OCI-LY3 (cell line): Measurements from ENCODE around the gene MADCAM1.

ENCODE experiments used
- EZH2phosphoT487 ChIP-seq: fragments of 200-600 bp; shearing (Covaris generic); IDR thresholded peaks from 2 replicates; pipeline ENCODE4 v1.6.1; 2018; ENCODE audit warnings: antibody characterized with exemption, mixed run types, low read depth
- TF ChIP-seq, protein P1 (sequence below): fragments of 200-600, 300-600 bp; sonication (generic); IDR thresholded peaks from 2 replicates; pipeline ENCODE4 v1.5.1; 2014; ENCODE audit warnings: antibody characterized with exemption, low read length, low read depth

DNA sequence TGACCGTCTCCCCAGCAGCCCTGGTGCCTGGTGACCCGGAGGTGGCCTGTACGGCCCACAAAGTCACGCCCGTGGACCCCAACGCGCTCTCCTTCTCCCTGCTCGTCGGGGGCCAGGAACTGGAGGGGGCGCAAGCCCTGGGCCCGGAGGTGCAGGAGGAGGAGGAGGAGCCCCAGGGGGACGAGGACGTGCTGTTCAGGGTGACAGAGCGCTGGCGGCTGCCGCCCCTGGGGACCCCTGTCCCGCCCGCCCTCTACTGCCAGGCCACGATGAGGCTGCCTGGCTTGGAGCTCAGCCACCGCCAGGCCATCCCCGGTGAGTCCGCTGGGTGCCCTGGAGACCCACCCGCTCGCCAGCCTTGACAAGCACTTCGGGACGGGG is 2.2 kb downstream of the MADCAM1 start:
- TF ChIP-seq, protein P1, sequence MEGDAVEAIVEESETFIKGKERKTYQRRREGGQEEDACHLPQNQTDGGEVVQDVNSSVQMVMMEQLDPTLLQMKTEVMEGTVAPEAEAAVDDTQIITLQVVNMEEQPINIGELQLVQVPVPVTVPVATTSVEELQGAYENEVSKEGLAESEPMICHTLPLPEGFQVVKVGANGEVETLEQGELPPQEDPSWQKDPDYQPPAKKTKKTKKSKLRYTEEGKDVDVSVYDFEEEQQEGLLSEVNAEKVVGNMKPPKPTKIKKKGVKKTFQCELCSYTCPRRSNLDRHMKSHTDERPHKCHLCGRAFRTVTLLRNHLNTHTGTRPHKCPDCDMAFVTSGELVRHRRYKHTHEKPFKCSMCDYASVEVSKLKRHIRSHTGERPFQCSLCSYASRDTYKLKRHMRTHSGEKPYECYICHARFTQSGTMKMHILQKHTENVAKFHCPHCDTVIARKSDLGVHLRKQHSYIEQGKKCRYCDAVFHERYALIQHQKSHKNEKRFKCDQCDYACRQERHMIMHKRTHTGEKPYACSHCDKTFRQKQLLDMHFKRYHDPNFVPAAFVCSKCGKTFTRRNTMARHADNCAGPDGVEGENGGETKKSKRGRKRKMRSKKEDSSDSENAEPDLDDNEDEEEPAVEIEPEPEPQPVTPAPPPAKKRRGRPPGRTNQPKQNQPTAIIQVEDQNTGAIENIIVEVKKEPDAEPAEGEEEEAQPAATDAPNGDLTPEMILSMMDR: no peak
- TF ChIP-seq EZH2phosphoT487: no peak
